Measurements from ENCODE around the gene NKX1-2.

Gene NKX1-2

DNA sequence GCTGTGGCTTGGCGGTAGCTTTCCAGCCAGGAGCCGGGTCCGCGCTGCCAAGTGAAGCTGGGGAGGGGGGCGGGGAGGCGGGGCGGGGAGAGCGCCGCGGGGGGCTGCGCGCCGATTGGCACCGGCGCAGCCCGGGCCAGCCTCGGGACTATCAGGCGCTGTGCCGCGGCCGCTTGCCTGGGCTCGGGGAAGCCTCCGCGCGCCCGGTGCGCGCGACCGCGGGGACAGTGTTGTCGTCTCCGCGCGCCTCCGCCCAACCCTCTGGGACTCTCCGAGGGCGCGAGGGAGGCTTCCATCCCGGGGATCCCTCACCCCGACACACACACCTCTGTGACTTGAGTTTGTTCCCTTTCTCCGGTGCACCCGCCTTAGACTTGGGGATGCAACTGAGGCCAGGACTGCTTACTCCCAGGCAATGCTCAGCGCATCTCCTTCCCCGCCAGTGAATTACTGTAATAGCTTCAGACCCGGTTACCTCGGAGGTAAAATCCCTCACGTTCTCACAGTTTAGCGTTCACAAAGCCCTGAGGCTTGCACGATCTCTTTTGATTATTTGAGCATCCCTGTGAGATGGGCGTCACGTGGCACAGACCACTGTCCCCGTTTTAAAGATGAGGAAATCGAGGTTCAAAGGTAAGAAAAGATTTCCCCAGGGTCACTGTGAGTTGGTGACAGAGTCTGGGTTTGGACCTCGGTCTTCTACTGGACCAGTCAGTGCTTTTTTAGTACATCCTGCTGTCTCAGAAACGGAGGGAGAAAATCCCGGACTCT, at the start of gene NKX1-2:
NKX1-2 (minus strand) TSS at position 24 of the 771 bp plus-strand sequence. CDS start 92 bp downstream, outside the sequence.
- DNase-seq = no peak

DNA sequence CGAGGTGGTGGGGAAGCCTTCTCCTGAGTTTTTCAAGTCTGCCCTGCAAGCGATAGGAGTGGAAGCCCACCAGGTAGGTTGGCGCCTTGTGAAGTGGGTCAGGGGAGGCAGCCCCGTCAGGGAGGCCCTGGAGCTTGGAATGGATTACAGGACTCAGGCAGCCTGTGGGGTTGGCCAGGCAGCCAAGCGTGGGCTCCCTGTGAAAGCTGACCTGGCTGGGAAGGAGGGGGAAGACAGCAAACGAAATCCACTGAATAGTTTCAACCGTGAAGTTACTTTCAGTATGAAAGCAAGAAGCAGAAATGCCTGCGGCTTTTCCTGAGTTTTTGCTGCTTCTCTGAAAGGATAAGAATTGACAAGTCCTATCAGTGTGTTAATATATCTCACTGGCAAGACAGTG, 48.2 kb upstream of the NKX1-2 start:
- no peak for DNase-seq

DNA sequence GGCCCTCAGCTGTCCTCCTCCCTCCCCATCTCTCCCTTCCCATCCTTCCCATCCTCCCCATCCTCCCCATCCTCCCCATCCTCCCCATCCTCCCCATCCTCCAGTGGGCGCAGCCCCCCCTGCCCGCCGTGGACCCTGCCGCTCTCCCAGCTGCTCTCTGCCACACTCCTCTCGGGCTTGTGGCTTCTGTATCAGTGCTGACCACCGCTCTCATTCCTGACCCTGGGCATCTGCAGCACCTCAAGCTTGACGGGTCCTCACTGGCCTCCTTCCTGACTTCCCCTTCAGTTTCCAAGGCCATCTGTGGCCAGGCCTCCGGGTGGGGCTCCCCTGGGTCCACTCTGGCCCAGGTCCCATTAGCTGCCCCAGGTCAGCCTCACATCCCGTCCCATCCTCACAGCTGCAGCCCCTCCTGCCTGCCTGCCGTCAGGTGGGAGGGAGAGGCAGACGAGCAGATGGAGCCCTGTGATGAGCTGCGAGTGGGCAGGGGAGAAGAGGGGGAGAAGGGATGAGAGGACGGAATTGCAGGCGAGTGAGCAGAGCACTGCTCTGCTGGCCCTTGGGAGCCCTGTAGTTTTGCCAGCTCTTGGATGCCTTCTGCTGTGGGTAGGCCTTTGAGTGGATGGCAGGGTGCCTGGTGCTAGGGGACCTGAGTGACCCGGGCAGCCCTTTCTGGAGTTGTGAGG, 47.5 kb upstream of the NKX1-2 start:
- DNase-seq = no peak

DNA sequence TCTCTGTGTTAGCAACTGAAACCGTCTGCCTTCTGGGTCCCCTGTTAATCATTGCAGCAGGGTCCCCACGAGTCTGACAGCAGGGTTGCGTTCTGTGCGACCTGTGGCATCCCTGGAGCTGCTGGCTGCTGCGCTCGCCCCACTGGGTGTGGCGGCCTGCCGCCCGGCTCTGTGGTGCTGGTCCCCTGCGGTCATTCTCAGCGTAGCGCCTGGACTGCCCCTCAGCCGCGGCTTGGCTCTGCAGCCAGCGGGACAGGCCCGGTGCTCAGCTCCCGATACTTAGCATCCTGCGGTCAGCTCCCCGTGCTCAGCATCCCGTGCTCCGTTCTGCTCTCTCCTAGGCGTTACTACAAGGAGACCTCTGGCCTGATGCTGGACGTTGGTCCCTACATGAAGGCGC, 46.8 kb upstream of the NKX1-2 start:
- no peak for DNase-seq

DNA sequence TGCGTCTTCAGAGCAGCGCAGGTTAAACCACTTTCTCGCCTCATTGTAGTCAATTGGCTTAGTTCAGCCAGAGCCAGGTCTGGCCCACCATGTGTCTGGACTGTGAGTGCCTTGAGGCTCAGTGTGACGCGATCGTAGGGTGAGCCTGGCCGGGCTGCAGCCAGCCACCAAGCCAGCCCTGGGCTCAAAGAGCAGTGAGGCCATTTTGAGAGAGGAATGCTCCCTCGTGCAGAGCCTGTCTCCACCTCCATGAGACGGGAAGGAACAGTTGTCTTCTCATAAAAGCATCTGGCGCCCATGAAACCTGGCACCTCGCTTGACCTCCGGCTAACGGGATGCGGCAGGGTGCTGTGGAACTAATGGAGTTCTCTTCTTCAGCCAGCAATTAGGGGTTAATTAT, 46.3 kb upstream of the NKX1-2 start:
- no peak for DNase-seq

DNA sequence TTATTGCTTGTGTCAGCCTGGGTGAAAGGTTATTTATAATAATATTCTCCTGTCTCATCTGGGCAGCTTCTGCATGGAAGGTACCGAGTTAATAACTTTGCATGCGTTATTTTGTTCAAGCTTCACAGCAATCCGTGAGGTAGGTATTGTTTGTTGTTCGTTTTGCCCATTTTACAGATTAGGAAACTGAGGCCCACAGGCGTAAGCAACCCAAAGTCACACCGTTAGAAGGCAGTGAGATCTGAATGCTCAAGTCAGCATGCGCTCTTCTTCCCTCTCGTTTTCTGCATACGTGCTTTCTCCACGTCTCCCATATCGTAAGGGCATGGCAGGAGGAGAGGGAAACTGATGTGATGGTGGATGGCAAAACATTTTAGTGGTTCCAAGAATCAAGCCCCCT, 45.9 kb upstream of the NKX1-2 start:
- no peak for DNase-seq

DNA sequence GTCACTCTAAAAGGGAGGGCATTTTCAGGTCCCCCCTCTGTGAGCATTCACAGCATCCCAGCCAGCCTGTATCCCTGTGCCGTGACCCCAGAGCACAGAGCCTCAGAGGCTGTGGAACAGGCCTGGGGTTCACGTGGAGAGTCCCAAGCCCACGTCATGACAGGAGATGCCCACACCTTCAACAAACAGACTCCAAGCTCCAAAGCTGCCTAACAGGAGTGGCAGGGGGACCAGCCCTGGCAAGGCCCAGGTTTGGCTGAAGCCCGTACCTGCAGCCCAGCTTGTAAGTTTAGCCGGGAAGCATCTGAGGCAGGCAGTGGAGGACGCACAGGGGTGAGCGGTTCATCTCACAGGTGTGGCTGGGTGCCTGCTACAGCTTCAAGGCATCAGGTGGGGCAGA, 45.3 kb upstream of the NKX1-2 start:
- DNase-seq = no peak

DNA sequence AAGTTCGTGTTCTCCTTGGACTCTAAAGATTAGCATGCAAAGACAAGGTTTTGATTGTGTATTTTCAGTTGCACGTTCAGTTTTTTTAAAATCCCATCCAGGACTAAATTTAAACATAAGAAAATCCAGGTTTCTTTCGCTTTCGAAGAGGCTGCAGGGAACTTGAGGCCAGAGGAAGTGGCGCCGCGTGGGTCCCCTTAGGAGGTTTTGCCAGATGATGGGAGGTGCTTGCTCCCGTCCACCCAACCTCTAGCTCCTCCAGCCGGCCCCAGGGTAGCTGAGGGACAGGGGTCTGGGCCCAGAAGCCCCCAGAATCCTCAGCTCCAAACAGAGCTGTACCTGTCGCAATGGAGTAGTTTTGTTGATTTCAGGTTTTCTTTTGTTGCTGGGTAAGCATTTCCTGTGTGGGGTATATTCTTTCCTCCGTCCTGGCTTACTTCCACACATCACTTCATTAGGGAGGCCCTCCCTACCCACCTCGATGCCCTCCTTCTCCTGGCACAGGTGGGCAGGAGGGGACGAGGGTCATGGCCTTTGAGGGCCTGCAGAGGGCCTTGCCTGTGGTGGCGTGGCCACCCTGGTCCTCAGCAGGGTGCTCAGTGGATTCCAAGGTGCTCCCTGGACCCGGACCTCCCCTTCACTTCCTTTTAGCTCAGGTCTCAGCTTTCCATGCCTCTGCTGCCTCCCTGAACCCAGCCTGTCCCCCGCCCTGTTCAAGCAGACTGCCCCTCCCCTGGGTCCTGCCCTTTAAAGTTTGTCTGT, 44.4 kb upstream of the NKX1-2 start:
- DNase-seq = no peak

DNA sequence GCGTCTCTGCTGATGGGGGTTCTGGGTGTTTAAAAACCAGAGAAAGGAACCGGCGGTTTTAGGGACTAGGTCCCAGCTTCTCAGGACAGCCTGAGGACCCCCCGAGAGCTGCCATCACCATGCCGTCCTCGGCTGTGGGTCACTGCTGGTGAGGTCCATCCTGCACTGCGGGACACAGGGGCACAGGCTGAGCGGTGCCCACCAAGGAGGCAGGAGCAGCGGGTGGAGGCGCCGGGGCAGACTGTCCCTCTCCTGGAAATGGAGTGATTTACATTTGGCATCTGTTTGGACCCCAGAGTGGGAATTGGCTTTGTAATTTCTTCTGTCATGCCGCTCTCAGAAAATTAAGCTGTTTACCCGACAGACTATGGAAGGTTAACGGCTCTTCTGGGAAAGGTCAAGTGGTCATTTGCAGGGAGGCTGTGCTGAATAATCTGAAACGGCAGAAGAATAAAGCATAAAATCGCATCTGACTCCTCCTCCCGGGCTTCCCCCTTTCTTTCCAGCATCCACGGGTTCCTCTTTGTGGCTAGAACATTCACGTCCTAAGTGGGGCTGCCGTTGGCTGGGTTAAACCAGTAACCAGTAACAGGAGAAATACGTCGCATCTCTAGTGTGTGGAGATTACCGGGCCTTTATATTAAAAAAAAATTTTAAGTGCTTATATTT, 43.5 kb upstream of the NKX1-2 start:
- no peak for DNase-seq

DNA sequence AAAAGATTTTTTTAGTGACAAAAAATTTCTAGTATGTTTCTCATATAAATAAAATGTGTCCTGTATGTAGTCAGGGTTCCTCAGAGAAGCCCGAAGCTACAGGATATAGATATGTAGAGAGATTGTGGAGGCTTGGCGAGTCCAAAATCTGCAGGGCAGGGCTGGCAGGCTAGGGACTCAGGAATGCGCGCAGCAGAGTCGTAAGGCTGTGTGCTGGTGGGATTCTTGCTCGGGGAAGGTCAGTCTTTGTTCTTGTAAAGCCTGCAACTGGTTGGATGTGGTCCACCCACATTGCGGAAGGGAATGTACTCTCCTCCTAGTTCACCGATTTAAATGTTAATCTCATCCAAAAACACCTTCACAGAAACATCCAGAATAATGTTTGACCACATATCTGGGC, 42.4 kb upstream of the NKX1-2 start:
- no peak for DNase-seq

DNA sequence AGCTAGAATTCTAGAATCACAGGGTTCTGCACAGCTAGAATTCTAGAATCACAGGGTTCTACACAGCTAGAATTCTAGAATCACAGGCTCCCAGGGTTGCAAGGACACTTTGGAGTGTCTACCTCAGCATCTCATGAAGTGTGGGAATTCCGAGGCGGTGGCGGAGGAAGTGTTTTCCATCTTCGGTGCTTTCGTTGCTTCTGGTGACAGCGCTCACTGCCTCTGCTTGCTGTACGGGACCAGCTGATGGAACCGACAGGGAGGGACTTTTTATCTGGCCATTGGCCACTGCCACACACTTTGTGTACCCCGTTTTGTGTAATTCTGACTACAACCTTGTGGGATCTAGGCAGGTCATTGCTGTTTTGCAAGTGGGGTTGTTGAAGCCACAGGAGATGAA, 41.3 kb upstream of the NKX1-2 start:
- DNase-seq = no peak

DNA sequence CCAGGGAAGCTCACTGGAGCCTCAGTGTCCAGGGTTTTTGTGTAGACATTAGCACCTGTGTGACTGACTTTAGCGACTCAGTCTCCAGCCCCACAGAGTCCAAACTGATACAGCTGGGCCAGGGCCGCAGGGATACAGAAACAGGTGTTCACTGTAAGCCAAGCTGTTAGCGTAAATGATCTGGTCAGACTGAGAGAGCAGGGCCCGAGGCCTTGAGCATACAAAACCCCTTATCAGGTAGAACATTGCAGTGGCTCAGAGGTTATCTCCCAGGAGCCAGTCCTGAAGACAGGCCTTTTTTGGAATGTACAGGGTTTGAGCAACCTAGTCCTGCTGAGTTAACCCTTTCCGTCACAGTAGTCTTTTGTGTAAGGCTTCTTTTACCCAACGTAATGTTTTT, 36.8 kb upstream of the NKX1-2 start:
- no peak for DNase-seq

DNA sequence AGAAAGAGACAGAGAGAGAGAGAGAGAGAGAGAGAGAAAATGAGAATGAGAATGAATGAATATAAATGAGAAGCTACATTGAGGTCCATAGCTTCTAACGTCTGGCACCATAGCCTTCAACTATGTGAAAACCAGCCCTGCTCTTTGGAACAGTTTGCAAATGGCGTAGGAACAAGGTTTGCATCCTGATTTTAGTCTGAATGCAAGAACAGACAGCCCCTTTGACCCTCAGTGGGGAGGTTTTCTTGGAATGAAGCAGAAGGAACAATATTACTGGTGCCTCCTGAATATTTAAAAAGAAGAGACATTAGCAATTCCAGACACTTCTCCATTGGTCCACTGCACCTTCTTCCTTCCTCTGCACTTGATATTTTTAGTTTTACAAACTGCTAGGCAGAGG, 34.8 kb upstream of the NKX1-2 start:
- DNase-seq = no peak

DNA sequence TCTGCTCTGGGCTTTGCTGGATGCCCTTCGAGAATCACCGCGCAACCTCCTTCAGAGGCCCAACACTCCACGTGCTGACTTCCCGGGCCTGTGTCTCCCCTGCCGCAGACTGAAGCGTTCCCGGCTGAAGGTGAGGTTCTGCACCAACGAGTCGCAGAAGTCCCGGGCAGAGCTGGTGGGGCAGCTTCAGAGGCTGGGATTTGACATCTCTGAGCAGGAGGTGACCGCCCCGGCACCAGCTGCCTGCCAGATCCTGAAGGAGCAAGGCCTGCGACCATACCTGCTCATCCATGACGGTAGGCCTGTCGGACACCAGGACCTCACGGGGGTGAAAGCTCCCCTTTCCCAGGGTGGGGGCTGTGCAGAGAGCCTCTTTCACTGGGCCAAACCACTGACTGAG, 34.2 kb upstream of the NKX1-2 start:
- no peak for DNase-seq

DNA sequence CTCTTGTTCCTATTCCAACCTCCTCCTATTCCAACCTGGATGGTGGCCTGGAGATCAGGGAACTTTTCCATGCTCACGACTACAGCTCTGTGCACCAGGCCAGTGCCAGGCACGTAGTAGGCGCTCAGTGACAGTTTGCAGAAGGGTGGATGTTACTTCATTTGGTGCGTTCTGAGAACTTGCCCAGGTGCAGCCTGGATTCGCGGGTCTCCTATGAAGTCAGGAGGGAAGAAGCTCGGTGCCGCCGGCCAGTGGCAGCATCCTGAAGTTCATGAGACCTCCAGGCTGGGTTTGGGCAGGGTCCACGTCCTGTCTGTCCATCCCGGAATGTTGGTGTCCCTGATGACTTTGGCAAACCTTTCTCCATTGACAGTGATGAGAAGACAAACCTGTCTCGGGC, 33.0 kb upstream of the NKX1-2 start:
- no peak for DNase-seq

DNA sequence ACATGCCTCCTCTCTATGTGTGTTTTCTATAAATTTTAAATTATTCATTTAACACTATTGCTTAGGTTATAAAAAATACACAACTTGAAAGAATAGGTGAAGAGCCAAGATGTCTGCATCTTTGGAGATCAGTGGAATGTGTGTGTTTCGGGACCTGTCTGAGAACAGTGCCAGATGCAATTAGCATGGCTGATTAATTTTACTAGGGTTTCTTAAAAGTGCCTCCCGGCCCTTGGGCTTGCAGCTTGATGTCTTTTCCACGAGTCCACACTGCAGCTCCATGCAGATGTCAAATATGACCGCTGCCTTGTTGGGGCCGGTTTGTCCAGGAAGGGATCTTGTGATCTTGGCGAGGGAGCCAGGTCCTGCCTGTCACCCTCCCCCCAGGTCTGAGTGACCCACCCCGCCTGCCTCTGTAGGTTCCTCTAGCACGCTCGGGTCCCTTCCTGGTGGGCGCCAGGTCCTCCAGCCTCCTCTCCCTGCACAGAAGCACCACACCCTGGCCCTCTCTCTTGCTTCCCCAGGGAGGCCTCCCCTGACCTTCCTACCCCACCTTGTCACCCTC, 32.5 kb upstream of the NKX1-2 start:
- no peak for DNase-seq

DNA sequence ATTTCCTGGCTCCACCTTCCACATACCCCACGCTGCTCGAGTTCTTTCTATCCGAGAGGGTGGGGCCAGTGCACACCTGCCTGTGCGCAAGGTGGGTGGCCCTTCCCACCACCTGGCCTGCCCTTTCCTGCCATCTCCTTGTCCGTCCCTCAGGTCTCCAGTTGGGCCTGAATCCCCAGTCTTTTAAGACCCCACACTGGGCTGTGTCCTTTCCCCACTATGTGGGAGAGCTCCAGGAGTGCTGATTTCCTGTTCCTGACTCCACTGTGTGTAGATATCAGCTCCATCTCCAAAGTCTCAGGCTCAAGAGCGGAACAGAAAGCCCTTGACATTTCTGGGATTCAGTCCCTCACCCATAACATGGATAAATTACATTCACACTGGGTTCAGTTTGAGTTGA, 31.9 kb upstream of the NKX1-2 start:
- no peak for DNase-seq

DNA sequence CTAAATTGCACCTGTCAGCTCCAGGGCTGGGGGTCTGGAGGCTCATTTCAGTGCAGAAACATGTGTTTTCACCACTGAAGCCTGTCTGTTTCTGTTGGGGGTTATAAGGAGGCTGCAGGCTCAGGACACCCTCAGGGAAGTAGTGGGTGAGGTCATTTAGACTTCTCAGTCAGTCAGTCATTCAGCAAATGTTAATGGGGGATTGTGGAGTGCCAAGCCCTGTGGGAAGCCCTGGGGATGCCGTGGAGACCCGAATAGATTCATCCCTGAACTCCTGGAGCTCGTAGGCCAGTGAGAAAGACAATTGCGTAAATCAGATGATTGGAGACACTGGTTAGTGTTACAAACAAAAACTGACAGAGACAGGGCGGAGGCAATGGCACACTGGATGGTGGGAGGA, 31.0 kb upstream of the NKX1-2 start:
- DNase-seq = no peak

DNA sequence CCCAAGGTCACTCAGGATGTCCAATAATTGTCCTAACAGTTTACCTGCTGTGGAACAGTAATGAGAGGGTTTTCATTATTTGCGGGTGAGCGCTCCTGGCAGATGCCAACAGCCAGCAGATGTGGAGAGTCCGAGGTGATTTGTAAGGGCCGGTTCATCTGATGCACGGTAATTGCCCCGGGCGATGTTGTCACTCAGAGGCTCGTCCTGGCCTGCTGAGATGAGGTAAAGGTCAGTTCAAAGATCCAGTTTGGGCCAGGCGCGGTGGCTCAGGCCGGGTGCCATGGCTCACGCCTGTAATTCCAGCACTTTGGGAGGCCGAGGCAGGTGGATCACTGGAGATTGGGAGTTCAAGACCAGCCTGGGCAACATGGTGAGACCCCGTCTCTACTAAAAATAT, 28.7 kb upstream of the NKX1-2 start:
- DNase-seq = no peak

DNA sequence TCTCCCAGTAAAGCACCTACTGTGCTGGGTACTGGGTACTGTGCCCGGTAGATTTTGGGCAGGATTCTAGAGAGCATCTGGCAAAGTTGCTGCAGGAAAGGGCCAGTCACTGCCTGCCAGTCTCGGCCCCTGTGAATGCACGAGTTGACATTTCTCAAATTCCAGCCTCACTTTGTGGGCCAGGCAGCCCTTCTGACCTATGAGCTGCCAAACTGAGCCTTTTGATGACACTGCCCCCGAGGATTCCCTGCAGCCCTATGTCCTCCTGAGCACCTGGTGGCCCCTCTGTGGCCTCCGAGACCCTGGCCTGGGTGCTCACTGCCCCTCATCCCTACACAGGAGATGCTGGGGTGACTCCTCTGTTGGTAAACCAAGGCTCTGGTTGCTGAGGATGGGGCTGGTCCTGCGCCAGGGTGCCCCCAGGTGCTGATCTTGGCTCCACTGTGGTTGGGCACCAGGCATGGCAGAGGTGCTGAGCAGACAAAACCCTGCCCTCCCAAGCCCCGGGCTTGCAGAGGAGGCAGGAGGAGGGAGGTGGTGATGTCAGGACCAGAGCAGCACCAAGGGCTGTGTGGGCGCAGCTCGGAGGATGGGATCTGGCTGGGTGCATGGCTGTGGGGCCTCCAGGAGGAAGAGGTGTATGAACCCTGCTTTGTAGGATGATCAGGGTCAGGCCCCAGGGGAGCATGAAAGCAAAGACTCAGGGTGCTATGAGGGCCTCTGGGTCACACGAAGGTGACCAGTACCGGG, 28.0 kb upstream of the NKX1-2 start:
- DNase-seq = no peak

DNA sequence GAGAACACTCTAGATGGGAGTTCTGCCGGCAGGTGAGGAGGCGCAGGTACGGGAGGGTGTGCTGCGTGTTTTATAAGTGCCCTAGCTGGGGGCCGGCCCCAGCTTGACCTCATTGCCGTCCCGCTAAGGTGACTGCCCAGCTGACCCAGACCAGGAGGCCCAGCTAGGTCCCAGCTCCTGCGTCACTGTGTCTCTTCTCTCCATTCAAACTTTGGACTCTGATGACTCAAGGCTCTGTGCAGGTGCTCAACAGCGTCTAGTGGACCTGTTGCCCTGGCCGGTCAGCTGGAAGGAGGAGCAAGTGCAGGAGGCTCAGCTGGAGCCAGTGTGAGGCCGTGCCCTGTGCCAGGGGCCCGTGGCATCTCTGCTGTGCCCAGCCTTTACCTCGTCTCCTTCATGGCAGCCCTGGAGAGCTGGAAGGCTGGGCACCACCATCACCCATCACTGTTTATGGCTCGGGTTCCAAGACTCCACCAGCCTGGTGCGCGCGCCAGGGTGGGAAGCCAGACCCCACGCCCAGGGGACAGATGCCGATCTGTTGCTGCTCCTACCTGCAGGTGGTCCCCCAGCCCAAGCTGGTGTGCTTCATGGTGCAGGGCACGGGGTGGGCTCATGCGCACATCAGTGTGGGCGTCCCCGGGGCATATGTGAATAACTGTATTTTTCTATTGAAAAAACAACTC, 26.3 kb upstream of the NKX1-2 start:
- no peak for DNase-seq
